22Rv1 (cell line): ENCODE measurements around the gene DIAPH2.

Experiments
- ZFX ChIP-seq: fragments of 450-650 bp; IDR thresholded peaks from 2 replicates; pipeline ENCODE4 v1.6.1; 2017; ENCODE audit warnings: antibody characterized with exemption, borderline replicate concordance
- TF ChIP-seq, protein P1 (sequence below): fragments of 450-650 bp; IDR thresholded peaks from 2 replicates; pipeline ENCODE4 v1.5.1; 2017; ENCODE audit warnings: mild to moderate bottlenecking

DNA sequence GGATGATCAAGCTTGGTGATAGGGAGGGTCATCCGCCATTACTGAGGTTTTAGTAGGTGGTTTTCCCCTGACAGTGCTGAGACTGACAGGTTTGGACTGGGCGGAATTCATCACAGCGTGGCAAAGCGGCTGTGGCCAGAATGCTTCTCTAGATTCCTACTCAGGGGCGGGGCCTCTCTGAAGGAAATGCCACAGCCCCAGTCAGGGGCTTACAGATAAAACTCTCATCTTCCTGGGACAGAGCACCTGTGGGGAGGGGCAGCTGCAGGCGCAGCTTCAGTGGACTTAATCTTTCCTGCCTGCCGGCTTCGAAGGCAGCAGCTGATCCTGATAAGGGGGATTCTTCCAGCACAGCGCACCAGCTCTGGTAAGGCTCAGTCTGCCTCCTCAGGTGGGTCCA is 515.8 kb downstream of the DIAPH2 start:
- TF ChIP-seq, protein P1, sequence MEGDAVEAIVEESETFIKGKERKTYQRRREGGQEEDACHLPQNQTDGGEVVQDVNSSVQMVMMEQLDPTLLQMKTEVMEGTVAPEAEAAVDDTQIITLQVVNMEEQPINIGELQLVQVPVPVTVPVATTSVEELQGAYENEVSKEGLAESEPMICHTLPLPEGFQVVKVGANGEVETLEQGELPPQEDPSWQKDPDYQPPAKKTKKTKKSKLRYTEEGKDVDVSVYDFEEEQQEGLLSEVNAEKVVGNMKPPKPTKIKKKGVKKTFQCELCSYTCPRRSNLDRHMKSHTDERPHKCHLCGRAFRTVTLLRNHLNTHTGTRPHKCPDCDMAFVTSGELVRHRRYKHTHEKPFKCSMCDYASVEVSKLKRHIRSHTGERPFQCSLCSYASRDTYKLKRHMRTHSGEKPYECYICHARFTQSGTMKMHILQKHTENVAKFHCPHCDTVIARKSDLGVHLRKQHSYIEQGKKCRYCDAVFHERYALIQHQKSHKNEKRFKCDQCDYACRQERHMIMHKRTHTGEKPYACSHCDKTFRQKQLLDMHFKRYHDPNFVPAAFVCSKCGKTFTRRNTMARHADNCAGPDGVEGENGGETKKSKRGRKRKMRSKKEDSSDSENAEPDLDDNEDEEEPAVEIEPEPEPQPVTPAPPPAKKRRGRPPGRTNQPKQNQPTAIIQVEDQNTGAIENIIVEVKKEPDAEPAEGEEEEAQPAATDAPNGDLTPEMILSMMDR: no peak
- no peak for TF ChIP-seq ZFX
